CD14-positive monocyte (primary cell): Measurements from ENCODE around the gene LINC00237. TPM values are rescaled to one million over a fixed set of nuclear protein-coding genes. Genes with fewer than 3 reads are reported as not detected.

Experiments used
- DNase-seq, 3 donors: peaks; one replicate each; pipeline ENCODE4 v3.0.0-alpha.2; 2011 to 2022
- H2AFZ ChIP-seq: 2 replicates; pipeline ENCODE4 v1.6.0; 2012; ENCODE audit warnings: mild to moderate bottlenecking, low read depth, low read length, inconsistent platforms; ENCODE audit not compliant: insufficient read depth, poor library complexity, severe bottlenecking
- H3K27ac ChIP-seq, 2 donors: 1 replicate in 1 of 2; 2 replicates in 1 of 2; pipeline ENCODE4 v1.5.1; 2012 to 2013; ENCODE audit warnings: low read length in 2 of 2, control low read depth in 1 of 2, inconsistent platforms in 1 of 2, low read depth in 1 of 2, mild to moderate bottlenecking in 1 of 2
- H3K27me3 ChIP-seq, 2 donors: one replicate each; pipeline versions ENCODE4 v1.6.0 to v1.6.1; 2011 to 2013; ENCODE audit warnings: low read length in 2 of 2; ENCODE audit not compliant: control insufficient read depth in 2 of 2, insufficient read depth in 2 of 2
- H3K36me3 ChIP-seq, 2 donors: replicated peaks in 1 of 2; 1 replicate in 1 of 2; 2 replicates in 1 of 2; pipeline versions ENCODE4 v1.5.1 to v1.6.1; 2012 to 2013; ENCODE audit warnings: low read length in 2 of 2, control low read depth in 1 of 2, inconsistent platforms in 1 of 2, mild to moderate bottlenecking in 1 of 2; ENCODE audit not compliant: insufficient read depth in 2 of 2, control insufficient read depth in 1 of 2
- H3K4me1 ChIP-seq, 2 donors: 1 replicate in 1 of 2; 2 replicates in 1 of 2; pipeline versions ENCODE4 v1.5.1 to v1.6.1; 2012 to 2013; ENCODE audit warnings: low read length in 2 of 2, control low read depth in 1 of 2, inconsistent platforms in 1 of 2, mild to moderate bottlenecking in 1 of 2, moderate library complexity in 1 of 2; ENCODE audit not compliant: insufficient read depth in 2 of 2, control insufficient read depth in 1 of 2
- H3K4me2 ChIP-seq: replicated peaks from 2 replicates; pipeline ENCODE3; 2012; ENCODE audit warnings: low read length, moderate library complexity, mild to moderate bottlenecking; ENCODE audit not compliant: poor library complexity, severe bottlenecking; ENCODE audit errors: extremely low read depth
- H3K4me3 ChIP-seq, 3 experiments: fragments of 200-600 bp in 1 of 3; sonication (generic) in 1 of 3; replicated peaks in 1 of 3; 1 replicate in 2 of 3; 2 replicates in 1 of 3; pipeline ENCODE4 v1.5.1; 2011 to 2013; ENCODE audit warnings: low read length in 3 of 3, mild to moderate bottlenecking in 3 of 3, control low read depth in 2 of 3, low read depth in 2 of 3, inconsistent platforms in 1 of 3, moderate library complexity in 1 of 3
- H3K79me2 ChIP-seq: 2 replicates; pipeline ENCODE4 v1.6.0; 2012; ENCODE audit warnings: mild to moderate bottlenecking, control low read depth, inconsistent platforms, low read length, moderate library complexity; ENCODE audit not compliant: insufficient read depth
- H3K9ac ChIP-seq: 2 replicates; pipeline ENCODE4 v1.6.0; 2017; ENCODE audit warnings: low read length, mild to moderate bottlenecking; ENCODE audit not compliant: insufficient read depth, poor library complexity, severe bottlenecking
- H3K9me3 ChIP-seq, 2 donors: replicated peaks in 1 of 2; 1 replicate in 1 of 2; 2 replicates in 1 of 2; pipeline versions ENCODE4 v1.5.1 to v1.6.1; 2012 to 2013; ENCODE audit warnings: low read length in 2 of 2, control low read depth in 1 of 2; ENCODE audit not compliant: control insufficient read depth in 1 of 2, insufficient read depth in 1 of 2
- H4K20me1 ChIP-seq: 2 replicates; pipeline ENCODE4 v1.6.0; 2012; ENCODE audit warnings: mild to moderate bottlenecking, low read length, control low read depth, moderate library complexity; ENCODE audit not compliant: insufficient read depth
- H3K27ac Mint-ChIP-seq, 7 donors: one replicate each; pipeline ENCODE4 v1.8.0; 2020; ENCODE audit warnings: mild to moderate bottlenecking in 7 of 7, mixed read lengths in 7 of 7, moderate library complexity in 6 of 7, inconsistent platforms in 2 of 7
- H3K27me3 Mint-ChIP-seq, 3 donors: one replicate each; pipeline ENCODE4 v1.8.0; 2021 to 2022; ENCODE audit warnings: low read depth in 3 of 3, mild to moderate bottlenecking in 3 of 3, mixed read lengths in 3 of 3, moderate library complexity in 3 of 3, inconsistent platforms in 1 of 3
- H3K36me3 Mint-ChIP-seq, 2 donors: one replicate each; pipeline ENCODE4 v1.8.0; 2020; ENCODE audit warnings: mixed read lengths in 2 of 2, inconsistent platforms in 1 of 2, mild to moderate bottlenecking in 1 of 2
- H3K4me1 Mint-ChIP-seq: one replicate; pipeline ENCODE4 v1.8.0; 2020; ENCODE audit warnings: mild to moderate bottlenecking, mixed read lengths
- H3K4me3 Mint-ChIP-seq, 2 donors: one replicate each; pipeline ENCODE4 v1.8.0; 2020; ENCODE audit warnings: mild to moderate bottlenecking in 2 of 2, mixed read lengths in 2 of 2, moderate library complexity in 1 of 2
- H3K9me3 Mint-ChIP-seq, 7 donors: one replicate each; pipeline ENCODE4 v1.8.0; 2020 to 2022; ENCODE audit warnings: mixed read lengths in 7 of 7, mild to moderate bottlenecking in 6 of 7, moderate library complexity in 6 of 7, inconsistent platforms in 2 of 7
- CTCF ChIP-seq: fragments of 200-600 bp; IDR thresholded peaks from one replicate; pipeline ENCODE4 v1.8.0; 2022; ENCODE audit warnings: antibody characterized with exemption, mild to moderate bottlenecking
- WGBS: methylation state at CpG from one replicate; pipeline ENCODE4 v1.1.5; 2013; ENCODE audit warnings: missing lambda C conversion rate; ENCODE audit not compliant: insufficient coverage; 5-methylcytosine and 5-hydroxymethylcytosine counted together
- intact Hi-C, 2 donors: fragments of 100-400 bp; cut with micrococcal nuclease; formaldehyde crosslinking; loops; one replicate each; pipeline versions ENCODE4 v1.15.0 to v1.15.1; 2023
- polyA plus RNA-seq, 3 donors: library from polyadenylated mRNA; depleted of rRNA in 1 of 3; unstranded in 2 of 3; stranded (reverse) in 1 of 3; fragments of 300-500 nt in 2 of 3; fragments of >200 nt in 1 of 3; fragmentation: Illumina TruSeq in 2 of 3; gene quantifications; 1 replicate in 2 of 3; 2 replicates in 1 of 3; pipeline ENCODE4 v1.2.3, GENCODE V29; 2012 to 2021

Gene LINC00237
- polyA plus RNA-seq, 3 donors, result 0.31 to 0.39 TPM; not detected in 1

GRCh38 chr20:21064924-21065323 is 41.2 kb downstream of the LINC00237 start:
- no peak for DNase-seq
- intact Hi-C loops, result no loop called here
- TF ChIP-seq CTCF, result no peak
- Mint-ChIP-seq H3K27ac (no peak overlapping the region), H3K9me3 (peaks cover 0 to 12% (median 5%) of the 10 kb centered on the region in 7 donors), H3K4me3 (no peak overlapping the region), H3K4me1 (no peaks in the 10 kb centered on the region), H3K36me3 (no peaks in the 10 kb centered on the region), H3K27me3 (peaks cover 3 to 37% (median 11%) of the 10 kb centered on the region in 3 donors)
- no peak overlapping the region for H3K4me3 ChIP-seq
- no peaks in the 10 kb centered on the region for H3K36me3 ChIP-seq
- no peak overlapping the region for H3K4me2 ChIP-seq
- H3K27me3 ChIP-seq, result peaks cover 3 to 13% of the 10 kb centered on the region in 2 donors
- no peaks in the 10 kb centered on the region for H3K79me2 ChIP-seq
- H3K4me1 ChIP-seq, result no peaks in the 10 kb centered on the region
- no peak overlapping the region for H3K9ac ChIP-seq
- no peak overlapping the region for H3K27ac ChIP-seq
- no peak overlapping the region for H2AFZ ChIP-seq
- H3K9me3 ChIP-seq, result no peaks in the 10 kb centered on the region
- H4K20me1 ChIP-seq, result no peaks in the 10 kb centered on the region

GRCh38 chr20:21063276-21063675 is 42.9 kb downstream of the LINC00237 start:
- no peak for TF ChIP-seq CTCF

More at GRCh38 chr20:21063276-21063675, 42.9 kb downstream of the LINC00237 start:
- H3K27ac Mint-ChIP-seq, result no peak overlapping the region
- H3K36me3 Mint-ChIP-seq, result no peaks in the 10 kb centered on the region
- peaks cover 6 to 37% (median 16%) of the 10 kb centered on the region in 3 donors for H3K27me3 Mint-ChIP-seq
- intact Hi-C loops, result no loop called here
- Histone ChIP-seq H4K20me1 (no peaks in the 10 kb centered on the region), H2AFZ (no peak overlapping the region), H3K27me3 (peaks cover 3 to 18% of the 10 kb centered on the region in 2 donors), H3K36me3 (no peaks in the 10 kb centered on the region), H3K9ac (no peak overlapping the region), H3K4me3 (no peak overlapping the region), H3K4me1 (no peaks in the 10 kb centered on the region), H3K79me2 (no peaks in the 10 kb centered on the region), H3K27ac (no peak overlapping the region), H3K4me2 (no peak overlapping the region), H3K9me3 (no peaks in the 10 kb centered on the region)
- DNase-seq, result no peak
- peaks cover 0 to 7% (median 0%) of the 10 kb centered on the region in 7 donors for H3K9me3 Mint-ChIP-seq
- H3K4me1 Mint-ChIP-seq, result no peaks in the 10 kb centered on the region
- whole genome bisulfite sequencing, result 97% methylated on average over 5 of the region's 7 CpGs
- H3K4me3 Mint-ChIP-seq, result no peak overlapping the region
